LHCN-M2 (cell line): ENCODE measurements around the gene CSH1. TPM values are rescaled to one million over a fixed set of nuclear protein-coding genes. Genes with fewer than 3 reads are reported as not detected.
"Not testable (repeated sequence)": the region's sequence is repeated elsewhere in the genome, so short reads cannot be mapped to it uniquely, and the experiment has no call there.

ENCODE experiments used
- DNase-seq: peaks from one replicate; pipeline ENCODE4 v3.0.0-alpha.2; 2012; ENCODE audit warnings: low read depth
- total RNA-seq: library from RNA; depleted of rRNA; stranded (reverse); fragments of >200 nt; gene quantifications from 2 replicates; pipeline ENCODE4 v1.2.3, GENCODE V29; 2014

The CSH1 gene
- total RNA-seq, 1 experiment from 2014 or later = not detected

DNA sequence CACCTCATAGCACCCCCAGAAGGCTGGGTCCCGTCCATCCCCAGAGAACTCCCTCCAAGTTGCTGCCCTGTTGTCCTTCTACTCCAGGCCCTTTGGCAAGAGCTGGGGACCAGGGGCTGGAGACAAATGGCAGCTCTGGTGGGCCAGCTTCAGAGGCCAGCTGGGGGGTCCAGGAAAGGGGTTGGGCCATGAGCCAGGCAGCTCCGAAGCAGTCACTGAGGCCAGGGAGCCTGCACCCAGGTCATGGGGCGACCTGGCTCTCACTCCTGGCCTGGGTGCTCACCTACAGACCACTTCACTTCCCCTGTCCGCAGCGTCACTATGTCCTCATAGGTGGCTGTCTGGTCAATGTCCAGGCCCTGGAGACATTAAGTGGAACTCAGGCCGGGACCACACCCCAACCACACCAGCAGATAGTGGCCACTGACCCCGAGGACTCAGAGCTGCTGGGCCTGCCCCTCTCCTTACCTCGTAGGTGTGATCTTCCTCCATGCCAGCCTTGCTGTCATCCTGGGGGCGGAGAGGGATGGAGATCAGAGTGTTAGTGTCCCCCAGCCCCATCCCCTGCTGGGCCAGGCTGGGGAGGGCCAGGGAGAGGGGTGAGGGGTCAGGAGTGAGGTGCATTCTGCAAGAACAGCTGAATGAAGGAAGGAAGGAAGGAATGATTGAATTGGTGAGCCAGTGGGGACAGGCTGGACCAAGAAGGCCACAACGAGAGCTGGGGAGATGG, 32.8 kb upstream of the CSH1 start:
- DNase-seq = no peak

DNA sequence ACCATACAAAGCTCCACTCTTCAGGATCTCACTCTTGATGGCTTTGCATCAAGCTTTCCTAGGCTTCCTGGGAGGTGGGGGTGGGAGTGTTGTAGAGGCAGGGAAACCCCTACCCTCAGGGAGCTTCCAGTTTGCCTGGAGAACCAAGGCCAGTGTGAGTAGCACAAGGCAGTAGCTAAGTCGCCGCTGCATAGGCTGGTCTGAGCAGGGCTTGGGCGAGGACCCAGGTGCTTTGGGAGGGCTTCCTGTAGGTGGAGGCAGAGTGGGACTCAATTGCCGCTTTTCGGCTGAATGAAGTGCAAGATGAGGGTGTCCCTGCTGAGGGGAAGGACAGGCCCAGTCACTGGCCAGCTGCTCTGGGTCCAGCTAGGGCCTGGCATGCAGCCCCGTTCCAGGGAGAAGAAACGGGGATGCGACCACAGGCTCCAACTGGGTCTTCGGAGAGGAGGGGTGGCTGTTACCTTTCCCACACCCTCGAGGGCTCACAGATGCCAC, 31.8 kb upstream of the CSH1 start:
- DNase-seq = no peak

DNA sequence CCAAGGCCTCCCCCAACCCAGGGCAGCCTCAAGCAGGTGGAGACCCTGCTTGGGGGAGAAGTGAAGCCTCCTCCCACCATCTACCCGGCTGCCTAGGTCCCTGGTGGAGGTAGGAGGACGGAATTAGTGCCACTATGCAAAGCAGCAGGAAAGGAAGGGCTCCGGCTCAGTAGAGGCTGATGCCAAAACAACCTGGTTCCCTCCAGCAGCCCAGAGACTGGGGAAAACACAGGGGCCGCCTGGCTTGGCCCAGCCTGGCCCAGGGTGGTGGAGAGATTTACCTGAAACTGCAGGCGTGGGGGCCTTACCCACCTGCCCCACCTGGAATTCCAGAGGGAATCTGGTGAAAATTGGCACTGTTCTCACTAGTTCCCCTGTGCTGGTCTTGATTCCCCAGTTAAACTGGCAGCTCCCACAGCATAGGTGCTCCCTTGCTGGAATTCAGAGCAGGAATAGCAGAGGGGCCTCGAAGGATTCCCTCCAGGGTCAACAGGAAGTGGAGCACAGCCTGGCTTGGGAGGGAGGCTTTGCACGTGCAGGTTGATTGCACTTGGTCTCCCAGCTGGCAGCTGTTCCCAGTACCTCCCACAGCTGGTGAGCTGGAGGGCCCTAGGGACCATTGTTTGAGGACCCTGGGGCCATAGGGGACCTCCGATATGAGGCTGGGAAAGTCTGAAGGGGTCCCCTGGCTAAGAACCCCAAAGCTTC, 31.2 kb upstream of the CSH1 start:
- no peak for DNase-seq

DNA sequence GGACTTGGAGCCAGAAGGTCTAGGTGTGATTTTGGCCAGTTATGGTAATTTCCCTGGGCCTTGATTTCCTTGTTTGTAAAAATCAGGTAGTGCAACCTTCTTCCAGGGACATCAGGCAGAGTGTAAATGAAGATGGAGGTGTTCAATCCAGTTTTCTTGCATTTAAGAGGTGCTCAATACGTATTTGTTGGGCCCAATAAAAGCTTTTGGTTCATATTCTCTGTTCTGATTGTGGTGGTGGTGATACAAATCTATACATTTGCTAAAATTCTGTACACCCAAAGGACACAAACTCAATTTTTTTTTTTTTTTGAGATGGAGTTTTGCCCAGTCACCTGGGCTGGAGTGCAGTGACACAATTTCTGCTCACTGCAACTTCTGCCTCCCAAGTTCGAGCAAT, 29.8 kb upstream of the CSH1 start:
- DNase-seq = no peak

DNA sequence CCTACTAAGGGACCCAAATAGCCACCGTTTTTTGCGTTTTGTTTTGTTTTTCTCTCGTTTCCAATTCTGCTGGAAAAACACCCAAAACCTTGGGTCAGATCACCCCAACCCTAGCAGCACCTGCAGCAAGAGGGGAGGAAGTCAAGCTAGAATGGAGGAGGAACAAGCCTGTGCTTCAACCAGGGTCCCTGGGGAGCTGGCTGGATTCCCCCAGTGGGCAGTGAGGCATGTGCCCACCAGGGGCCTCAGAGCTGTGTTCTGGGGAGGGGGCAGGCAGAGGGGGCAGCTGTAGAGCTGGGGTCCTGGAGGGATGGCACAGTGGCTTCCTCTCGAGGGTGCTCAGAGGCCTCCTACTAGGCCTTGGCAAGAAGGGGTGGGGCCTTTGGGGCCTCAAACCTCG, 29.2 kb upstream of the CSH1 start:
- no peak for DNase-seq

DNA sequence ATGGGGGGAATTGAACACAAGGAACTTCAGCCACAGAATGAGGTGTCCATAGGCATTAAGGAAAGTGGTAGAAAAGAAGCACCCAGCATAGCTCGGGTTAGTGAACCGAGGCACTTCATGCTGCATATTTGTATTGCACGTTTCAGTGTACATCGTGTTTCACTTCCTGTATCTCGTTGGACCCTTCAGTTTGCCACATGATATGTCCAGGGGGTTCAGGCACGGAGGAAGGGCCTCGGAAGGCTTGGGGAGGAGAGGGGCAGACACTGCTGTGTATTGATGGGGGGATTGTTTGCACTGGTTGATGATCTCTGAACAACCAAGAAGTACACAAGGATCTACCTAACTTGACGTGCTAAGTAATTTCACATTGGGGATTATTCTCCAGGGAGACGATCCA, 26.0 kb upstream of the CSH1 start:
- DNase-seq = not testable (repeated sequence)

DNA sequence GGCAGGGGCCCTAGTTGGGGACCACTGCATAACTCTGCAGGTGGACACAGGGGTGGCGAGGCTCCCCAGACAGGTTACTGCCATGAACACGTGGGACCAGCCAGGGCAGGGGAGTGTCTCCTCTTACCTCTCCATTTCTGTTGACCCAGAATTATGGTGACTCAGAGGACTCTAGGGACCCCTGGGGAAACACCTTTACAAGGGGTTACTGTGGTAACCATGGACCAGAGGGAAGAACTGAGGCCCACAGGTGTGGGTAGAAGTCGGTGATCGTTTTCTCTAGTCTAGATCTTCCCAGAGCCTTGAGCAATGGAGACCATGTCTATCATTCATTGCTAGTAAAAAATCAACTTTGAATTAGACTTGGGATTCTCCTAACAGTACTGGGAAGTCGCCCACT, 24.4 kb upstream of the CSH1 start:
- DNase-seq = not testable (repeated sequence)

DNA sequence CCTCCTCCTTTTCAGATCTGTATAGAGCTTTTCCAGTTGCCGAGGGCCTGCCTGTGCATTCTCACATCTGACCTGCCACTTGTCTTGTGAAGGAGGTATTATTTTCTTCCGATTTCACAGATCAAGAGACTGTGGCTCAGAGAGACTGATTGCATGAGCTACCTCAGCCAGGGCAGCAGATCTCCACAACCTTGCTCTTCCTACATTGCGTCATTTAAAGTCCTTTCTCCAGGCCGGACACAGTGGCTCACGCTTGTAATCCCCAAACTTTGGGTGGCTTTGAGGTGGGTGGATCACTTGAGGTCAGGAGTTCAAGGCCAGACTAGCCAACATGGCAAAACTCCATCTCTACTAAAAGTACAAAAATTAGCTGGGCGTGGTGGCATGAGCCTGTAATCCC, 23.7 kb upstream of the CSH1 start:
- DNase-seq = not testable (repeated sequence)

DNA sequence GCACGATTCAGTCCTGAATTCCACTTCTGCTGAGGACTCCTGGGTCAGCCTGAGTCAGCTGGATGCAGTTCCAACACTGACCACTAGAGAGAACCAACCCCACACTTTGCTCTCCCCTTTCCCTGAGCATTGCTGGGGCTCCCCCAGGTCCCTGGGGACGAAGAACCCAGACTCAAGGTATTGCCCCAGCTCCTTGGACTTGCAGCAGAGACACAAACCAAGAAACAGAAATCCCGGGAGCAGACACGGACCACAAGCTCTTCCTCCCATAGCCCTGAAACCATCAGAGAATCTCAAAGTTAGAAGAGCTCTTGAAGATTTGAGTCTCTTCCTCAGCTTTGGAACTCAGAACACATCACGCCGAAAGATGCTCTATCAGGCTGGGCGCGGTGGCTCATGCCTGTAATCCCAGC, 22.9 kb upstream of the CSH1 start:
- DNase-seq = peak; percentile 61

DNA sequence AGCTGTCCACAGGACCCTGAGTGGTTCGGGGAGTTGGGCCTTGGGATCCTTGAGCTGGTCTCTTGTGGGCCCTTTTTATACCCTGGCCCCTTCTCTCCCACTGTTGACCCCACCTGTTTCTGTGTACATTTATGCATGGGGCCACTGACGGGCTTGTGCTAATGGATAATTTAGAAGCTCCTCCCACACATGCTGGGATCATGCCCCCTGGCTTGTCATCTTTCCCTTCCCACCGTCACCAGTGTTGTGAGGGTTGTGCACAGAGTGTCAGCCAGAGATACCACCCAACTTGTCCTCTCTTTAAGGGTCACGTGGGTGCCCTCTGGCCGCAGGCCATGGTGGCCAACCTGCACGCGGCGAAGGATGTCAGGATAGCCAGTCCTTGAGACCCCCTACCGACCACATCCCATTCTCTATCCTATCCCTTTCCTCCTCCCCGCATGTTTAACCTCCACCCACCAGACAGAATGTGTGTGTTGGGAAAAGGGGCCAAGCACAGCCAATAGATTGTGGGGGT, 22.5 kb upstream of the CSH1 start, which contains the start of gene GH1:
Gene GH1 (minus strand): TSS at position 51 of the 517 bp plus-strand sequence. CDS start 63 bp downstream, outside the sequence.
- not testable (repeated sequence) for DNase-seq

DNA sequence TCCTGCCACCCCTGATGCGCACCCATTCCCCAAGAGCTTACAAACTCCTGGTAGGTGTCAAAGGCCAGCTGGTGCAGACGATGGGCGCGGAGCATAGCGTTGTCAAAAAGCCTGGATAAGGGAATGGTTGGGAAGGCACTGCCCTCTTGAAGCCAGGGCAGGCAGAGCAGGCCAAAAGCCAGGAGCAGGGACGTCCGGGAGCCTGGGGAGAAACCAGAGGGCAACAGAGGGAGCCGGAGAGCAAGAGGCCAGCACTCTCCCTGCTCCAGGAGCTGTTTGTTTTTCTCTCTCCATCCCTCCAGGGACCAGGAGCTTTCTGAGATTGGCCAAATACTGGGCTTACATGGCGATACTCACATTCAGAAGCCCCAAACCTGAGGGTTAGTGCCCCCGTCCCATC, 21.9 kb upstream of the CSH1 start:
- DNase-seq = peak; percentile 11

DNA sequence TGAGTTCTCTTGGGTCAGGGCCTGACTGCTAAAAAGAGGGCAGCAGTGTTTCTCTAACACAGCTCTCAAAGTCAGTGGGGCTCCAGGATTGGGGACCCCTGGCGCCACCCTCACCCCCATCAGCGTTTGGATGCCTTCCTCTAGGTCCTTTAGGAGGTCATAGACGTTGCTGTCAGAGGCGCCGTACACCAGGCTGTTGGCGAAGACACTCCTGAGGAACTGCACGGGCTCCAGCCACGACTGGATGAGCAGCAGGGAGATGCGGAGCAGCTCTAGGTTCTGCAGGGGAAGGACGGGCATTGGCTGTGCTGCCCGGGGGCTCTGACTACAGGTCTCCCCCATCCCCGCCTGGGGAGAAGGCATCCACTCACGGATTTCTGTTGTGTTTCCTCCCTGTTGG, 21.3 kb upstream of the CSH1 start:
- no peak for DNase-seq

DNA sequence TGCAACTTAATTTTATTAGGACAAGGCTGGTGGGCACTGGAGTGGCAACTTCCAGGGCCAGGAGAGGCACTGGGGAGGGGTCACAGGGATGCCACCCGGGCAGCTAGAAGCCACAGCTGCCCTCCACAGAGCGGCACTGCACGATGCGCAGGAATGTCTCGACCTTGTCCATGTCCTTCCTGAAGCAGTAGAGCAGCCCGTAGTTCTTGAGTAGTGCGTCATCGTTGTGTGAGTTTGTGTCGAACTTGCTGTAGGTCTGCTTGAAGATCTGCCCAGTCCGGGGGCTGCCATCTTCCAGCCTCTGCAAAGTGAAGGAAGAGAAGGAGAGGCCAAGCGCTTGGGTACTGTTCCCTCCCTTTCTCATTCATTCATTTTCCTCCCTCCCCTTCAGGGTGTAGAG, 20.8 kb upstream of the CSH1 start:
- not testable (repeated sequence) for DNase-seq

DNA sequence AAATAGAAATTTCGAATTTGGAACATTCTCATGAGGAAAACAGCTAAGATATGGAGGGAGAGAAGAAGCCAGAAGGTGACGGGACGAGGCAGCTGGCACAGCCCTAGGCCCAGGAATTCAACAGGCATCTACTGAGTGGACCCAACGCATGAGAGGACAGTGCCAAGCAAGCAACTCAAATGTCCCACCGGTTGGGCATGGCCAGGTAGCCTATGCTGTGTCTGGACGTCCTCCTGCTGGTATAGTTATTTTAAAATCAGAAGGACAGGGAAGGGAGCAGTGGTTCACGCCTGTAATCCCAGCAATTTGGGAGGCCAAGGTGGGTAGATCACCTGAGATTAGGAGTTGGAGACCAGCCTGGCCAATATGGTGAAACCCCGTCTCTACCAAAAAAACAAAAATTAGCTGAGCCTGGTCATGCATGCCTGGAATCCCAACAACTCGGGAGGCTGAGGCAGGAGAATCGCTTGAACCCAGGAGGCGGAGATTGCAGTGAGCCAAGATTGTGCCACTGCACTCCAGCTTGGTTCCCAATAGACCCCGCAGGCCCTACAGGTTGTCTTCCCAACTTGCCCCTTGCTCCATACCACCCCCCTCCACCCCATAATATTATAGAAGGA, 20.3 kb upstream of the CSH1 start:
- DNase-seq = no peak

DNA sequence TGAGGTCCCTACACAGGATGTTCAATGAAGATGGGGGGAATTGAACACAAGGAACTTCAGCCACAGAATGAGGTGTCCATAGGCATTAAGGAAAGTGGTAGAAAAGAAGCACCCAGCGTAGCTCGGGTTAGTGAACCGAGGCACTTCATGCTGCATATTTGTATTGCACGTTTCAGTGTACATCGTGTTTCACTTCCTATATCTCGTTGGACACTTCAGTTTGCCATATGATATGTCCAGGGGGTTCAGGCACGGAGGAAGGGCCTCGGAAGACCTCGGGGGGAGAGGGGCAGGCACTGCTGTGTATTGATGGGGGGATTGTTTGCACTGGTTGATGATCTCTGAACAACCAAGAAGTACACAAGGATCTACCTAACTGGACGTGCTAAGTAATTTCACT, 19.4 kb upstream of the CSH1 start:
- not testable (repeated sequence) for DNase-seq

DNA sequence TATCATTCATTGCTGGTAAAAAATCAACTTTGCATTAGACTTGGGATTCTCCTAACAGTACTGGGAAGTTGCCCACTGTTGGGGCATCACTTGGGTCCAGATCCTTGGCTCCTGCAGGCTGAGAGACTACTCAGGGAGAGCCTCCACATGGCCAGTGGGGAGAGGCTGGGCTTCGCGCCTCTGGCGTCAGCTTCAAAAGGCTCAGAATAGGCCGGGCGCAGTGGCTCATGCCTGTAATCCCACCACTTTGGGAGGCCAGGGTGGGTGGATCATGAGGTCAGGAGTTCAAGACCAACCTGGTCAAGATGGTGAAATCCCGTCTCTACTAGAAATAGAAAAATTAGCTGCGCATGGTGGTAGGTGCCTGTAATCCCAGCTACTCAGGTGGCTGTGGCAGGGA, 18.1 kb upstream of the CSH1 start:
- DNase-seq = no peak

DNA sequence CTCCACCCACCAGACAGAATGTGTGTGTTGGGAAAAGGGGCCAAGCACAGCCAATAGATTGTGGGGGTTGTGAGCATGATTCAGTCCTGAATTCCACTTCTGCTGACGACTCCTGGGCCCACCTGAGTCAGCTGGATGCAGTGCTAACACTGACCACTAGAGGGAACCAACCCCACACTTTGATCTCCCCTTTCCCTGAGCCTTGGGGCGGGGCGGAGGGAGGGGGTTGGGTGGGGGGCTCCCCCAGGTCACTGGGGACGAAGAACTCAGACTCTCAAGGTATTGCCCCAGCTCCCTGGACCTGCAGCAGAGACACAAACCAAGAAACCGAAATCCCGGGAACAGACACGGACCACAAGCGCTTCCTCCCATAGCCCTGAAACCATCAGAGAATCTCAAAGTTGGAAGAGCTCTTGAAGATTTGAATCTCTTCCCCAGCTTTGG, 15.3 kb upstream of the CSH1 start:
- no peak for DNase-seq

DNA sequence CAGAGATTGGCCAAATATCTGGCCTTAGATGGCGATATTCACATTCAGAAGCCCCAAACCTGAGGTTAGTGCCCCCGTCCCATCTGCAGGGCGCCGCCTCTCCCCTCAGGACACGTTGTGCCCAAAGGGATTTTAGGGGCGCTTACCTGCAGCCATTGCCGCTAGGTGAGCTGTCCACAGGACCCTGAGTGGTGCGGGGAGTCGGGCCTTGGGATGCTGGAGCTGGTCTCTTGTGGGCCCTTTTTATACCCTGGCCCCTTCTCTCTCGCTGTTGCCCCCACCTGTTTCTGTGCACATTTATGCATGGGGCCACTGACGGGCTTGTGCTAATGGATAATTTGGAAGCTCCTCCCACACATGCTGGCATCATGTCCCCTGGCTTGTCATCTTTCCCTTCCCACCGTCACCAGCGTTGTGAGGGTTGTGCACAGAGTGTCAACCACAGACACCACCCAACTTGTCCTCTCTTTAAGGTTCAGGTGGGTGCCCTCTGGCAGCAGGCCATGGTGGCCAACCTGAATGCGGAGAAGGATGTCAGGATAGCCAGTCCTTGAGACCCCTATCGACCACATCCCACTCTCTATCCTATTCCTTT, 14.8 kb upstream of the CSH1 start, which contains the start of gene CSHL1:
Gene CSHL1 (minus strand): TSS at position 218 of the 595 bp plus-strand sequence. CDS start 62 bp downstream, at position 156.
- no peak for DNase-seq

DNA sequence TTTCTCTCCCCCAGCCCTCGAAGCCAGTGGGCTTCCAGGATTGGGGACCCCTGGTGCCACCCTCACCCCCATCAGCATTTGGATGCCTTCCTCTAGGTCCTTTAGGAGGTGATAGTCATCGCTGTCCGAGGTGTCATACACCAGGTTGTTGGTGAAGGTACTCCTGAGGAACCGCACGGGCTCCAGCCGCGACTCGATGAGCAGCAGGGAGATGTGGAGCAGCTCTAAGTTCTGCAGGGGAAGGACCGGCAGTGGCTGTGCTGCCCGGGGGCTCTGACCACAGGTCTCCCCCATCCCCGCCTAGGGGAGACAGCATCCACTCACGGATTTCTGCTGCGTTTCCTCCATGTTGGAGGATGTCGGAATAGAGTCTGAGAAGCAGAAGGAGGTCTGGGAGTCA, 13.7 kb upstream of the CSH1 start:
- DNase-seq = no peak

DNA sequence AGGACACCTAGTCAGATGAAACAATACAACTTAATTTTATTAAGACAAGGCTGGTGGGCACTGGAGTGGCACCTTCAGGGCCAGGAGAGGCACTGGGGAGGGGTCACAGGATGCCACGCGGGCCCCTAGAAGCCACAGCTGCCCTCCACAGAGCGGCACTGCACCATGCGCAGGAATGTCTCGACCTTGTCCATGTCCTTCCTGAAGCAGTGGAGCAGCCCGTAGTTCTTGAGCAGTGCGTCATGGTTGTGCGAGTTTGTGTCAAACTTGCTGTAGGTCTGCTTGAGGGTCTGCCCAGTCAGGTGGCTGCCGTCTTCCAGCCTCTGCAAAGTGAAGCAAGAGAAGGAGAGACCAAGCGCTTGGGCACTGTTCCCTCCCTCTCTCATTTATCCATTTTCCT, 13.2 kb upstream of the CSH1 start:
- DNase-seq = not testable (repeated sequence)

DNA sequence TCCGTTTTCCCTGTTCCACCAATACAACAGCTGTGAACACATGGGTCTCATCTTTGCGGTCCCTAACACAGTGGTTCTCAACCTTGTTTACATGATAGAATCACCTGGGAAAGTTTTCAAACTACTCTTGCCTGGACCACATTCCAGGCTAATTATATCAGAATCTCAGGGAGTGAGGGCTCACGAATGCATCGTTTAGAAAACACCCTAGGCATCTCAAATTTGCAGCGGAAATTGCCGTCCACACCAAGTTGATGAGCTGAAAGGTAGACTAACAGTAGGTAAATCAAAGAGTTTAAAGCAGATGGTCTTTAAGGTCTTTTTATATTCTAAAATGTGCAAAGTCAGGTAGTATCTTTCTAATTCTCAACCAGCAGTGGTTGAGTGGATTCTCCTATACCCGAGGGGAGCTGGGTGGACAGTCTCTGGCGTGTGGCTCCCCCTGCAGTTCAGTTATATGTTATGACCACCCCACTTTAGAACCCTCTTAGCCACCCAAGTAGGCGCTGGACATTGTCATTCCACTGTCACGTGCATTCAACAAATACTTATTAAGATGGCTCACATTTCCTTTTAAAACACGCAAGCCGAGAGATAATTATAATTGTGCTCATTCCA, 10.9 kb upstream of the CSH1 start:
- peak; percentile 49 for DNase-seq
